ENCODE results near the gene MAP4K5.
A peak's percentile ranks its signal among the peaks of the same experiment; 100 is the strongest.

MAP4K5 gene

GRCh38 chr14:50452979-50453705 is 79.2 kb downstream of the MAP4K5 start:
- TF ChIP-seq TCF4 (CRISPR knock-in tag; IDR thresholded peaks at IDR 0.05; ENCODE audit: borderline replicate concordance) (peak; percentile 18; the same call in 1 of the 2 replicates), CREB5 (CRISPR knock-in tag; IDR thresholded peaks at IDR 0.05; ENCODE audit: low read depth) (0 out of 2 replicates have a peak, but pooled peaks have one; percentile 15), ISL1 (CRISPR knock-in tag; IDR thresholded peaks at IDR 0.05) (peak; percentile 81), POU6F1 (CRISPR knock-in tag; IDR thresholded peaks at IDR 0.05; ENCODE audit: borderline replicate concordance, low read depth) (no peak), PATZ1 (CRISPR knock-in tag; IDR thresholded peaks at IDR 0.05; ENCODE audit: borderline replicate concordance) (peak; percentile 18; the same call in 1 of the 2 replicates)
- ATAC-seq = peak; percentile 90

GRCh38 chr14:50452296-50452695 is 80.1 kb downstream of the MAP4K5 start:
- peak; percentile 60 for ATAC-seq
- TF ChIP-seq BACH2 (CRISPR knock-in tag; IDR thresholded peaks at IDR 0.05; ENCODE audit: borderline replicate concordance) (no peak), PPARA (CRISPR knock-in tag; IDR thresholded peaks at IDR 0.05; ENCODE audit: borderline replicate concordance) (no peak), ZNF565 (CRISPR knock-in tag; conservative IDR thresholded peaks at IDR 0.05; ENCODE audit: low read depth) (no peak), ZFP3 (CRISPR knock-in tag; IDR thresholded peaks at IDR 0.05) (no peak), ZC3H10 (CRISPR knock-in tag; IDR thresholded peaks at IDR 0.05) (no peak), ESRRG (CRISPR knock-in tag; IDR thresholded peaks at IDR 0.05) (no peak), POU6F1 (CRISPR knock-in tag; IDR thresholded peaks at IDR 0.05; ENCODE audit: borderline replicate concordance, low read depth) (no peak)

- TF ChIP-seq ZNF8 (CRISPR knock-in tag; IDR thresholded peaks at IDR 0.05) = no peak
- no peak for TF ChIP-seq CREB5 (CRISPR knock-in tag; IDR thresholded peaks at IDR 0.05; ENCODE audit: low read depth)
- TF ChIP-seq TSHZ2 (CRISPR knock-in tag; IDR thresholded peaks at IDR 0.05) = no peak
- no peak for TF ChIP-seq CSDC2 (CRISPR knock-in tag; IDR thresholded peaks at IDR 0.05)
- TF ChIP-seq POU6F1 (CRISPR knock-in tag; IDR thresholded peaks at IDR 0.05; ENCODE audit: borderline replicate concordance, low read depth) = no peak
- no peak for TF ChIP-seq ZNF565 (CRISPR knock-in tag; conservative IDR thresholded peaks at IDR 0.05; ENCODE audit: low read depth)
- no peak for TF ChIP-seq RARB (CRISPR knock-in tag; IDR thresholded peaks at IDR 0.05)
- no peak for TF ChIP-seq ZFP3 (CRISPR knock-in tag; IDR thresholded peaks at IDR 0.05)
- TF ChIP-seq ZFP30 (CRISPR knock-in tag; IDR thresholded peaks at IDR 0.05) = no peak
- no peak for TF ChIP-seq ESRRG (CRISPR knock-in tag; IDR thresholded peaks at IDR 0.05)
- peak; percentile 25; the same call in 1 of the 3 replicates for ATAC-seq
Measured at GRCh38 chr14:50451854-50452253, 80.5 kb downstream of the MAP4K5 start.
